ENCODE data around the gene FOXJ2.
"Not testable (repeated sequence)": the region's sequence is repeated elsewhere in the genome, so short reads cannot be mapped to it uniquely, and the experiment has no call there.

Gene FOXJ2

GRCh38 chr12:8031017-8031416, 1.5 kb upstream of the FOXJ2 start:
- DNase-seq, result not testable (repeated sequence)

- no peak for DNase-seq
These were observed 659 bp upstream of the FOXJ2 start for GRCh38 chr12:8031872-8032241.

- DNase-seq, result peak; percentile 44
These were observed 883 bp downstream of the FOXJ2 start for GRCh38 chr12:8033153-8034044.

DNA sequence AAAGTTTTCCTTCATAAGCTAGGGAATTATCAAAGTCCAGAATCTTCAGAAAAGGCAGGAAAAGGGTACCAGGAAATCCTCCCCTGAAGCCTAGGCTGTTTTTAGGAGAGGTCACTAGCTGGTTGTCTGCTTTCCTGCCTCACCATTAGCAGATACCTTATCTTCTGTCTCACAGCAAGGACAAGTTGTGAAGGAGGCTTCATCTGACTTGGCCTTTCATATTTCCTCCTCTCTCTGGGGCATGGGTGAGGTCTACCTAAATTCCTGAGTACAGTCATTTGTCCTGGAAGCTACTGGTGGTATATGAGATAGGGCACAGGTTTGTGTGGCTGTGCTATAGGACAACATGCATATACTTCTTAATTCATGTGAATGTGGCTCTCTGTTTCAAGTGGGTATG, 2.3 kb downstream of the FOXJ2 start:
- no peak for DNase-seq

DNA sequence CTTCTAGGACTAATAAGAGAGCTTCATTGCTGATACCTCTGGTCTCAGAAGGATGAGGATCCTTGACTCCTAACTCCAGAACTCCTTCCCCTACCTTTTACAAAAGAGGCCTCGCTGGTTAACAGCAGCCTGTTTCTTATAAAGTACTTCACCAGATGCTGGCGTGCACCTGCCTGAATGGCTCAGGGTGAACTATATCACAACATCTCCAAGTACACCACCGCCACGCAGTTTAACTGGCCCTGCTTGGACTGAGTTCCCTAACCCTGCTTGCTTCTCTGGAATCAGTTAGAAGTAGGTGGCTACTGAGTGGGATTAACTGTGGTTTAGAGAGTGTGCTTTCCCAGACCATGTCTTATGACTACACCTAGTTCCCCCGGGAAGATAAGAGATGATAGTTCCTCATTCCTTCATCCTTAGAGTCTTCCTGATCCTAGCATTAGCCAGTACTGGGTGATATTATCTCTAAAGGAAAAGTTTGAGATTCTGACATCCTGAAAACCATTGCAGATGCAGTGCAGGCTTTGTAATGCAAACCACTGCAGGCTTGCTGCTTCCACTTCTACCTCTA, 3.0 kb downstream of the FOXJ2 start:
- no peak for DNase-seq

DNA sequence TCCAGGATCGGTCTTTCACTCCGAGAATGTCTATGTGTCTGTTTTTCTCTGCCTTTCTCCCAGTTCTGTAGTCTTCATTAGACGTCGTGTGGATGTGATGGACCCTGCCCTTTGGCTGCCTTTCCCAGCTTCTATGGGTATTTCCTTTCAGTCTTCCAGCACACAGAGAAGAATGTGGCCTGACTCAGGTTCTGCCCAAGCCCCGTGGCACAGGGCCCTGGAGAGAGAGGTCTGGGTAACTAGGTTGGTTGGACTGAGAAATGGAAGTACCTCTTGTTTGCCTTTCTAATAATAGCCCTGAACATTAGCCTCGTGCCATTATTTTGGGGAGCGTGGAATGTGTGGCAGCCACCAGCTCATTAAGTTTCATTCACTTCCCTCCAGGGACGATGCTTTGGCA, 3.8 kb downstream of the FOXJ2 start:
- DNase-seq, result no peak

GRCh38 chr12:8037046-8037663, 4.6 kb downstream of the FOXJ2 start:
- DNase-seq, result no peak

GRCh38 chr12:8037947-8038346, 5.4 kb downstream of the FOXJ2 start:
- DNase-seq, result no peak

DNA sequence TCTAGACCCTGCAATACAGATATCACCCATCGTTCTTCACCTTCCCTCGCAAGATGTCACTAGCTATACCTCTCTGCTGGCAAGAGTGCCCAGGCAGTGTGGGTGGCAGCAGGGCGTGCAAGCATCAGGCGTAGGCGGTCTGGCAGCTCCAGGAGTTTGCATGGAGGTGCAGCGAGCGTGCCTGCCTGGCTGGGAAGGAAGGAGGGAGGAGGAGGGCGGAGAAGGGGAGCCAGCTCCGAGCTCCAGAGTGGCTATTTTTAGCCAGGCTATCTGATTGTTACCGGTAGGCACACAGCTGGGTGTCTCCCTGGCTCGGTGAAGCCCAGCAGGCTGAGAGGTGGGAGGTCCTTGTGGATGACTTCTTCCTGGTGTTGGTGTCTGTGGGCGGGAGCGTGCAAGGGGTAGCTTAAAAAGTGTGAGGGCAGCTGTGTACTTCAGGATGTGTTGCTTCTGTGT, 6.2 kb downstream of the FOXJ2 start:
- no peak for DNase-seq

- no peak for DNase-seq
These were observed 8.3 kb downstream of the FOXJ2 start for GRCh38 chr12:8040791-8041190.

DNA sequence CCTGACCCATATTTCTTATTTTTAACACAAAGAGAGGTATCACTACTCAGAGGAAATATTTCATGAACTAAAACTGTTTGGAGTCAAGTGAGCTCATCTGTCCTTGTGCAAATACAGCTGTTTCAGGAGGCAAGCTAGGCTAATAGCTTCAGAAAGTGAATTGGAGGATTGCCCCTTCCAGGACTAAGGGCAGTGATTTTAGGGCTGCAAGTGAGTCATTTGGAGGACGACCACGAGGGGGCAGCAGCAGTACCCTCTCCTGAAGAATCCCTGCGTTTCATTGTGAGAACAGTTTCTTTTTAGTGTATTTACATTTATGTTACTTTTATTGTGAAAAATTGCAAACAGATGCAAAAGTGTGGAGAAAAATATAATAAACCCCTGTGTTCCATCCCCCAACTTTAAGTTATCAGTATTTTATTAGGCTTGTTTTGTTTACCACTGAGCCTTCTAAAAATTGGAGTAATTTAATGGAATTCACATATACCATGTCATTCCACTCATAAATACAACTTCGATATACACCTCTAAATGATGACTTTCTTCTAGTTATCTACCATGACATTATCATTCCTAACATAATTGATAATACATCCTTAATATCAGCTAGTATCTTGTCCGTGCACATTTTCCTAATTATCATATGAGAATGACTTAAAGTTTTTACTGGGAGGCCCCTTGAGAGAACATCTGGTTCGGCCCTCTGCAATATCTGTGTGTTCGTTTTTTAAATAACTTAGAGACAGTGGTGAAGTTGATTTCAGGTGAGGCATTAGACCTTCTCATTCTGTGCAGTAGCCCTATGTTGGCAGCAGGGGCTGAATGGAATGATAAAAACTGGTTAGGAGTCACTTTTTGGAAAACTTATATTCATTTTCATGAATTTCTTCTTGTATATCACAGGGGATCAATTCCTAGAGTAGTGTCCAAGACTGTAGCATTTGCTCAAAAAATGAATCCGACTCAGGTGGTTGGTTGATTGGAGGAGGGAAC, 13.7 kb downstream of the FOXJ2 start:
- DNase-seq, result peak; percentile 84

DNA sequence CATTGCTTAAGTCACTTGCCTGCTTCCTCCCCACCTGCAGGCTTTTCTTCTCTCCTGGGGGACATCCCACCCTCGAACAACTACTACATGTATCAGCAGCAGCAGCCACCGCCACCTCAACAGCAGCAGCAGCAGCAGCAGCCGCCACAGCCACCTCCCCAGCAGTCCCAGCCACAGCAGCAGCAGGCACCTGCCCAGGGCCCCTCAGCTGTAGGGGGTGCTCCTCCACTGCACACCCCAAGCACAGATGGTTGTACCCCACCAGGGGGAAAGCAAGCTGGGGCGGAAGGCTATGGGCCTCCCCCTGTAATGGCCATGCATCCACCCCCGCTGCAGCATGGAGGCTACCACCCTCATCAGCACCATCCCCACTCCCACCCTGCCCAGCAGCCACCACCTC, 15.3 kb downstream of the FOXJ2 start:
- no peak for DNase-seq

GRCh38 chr12:8048906-8049305, 16.4 kb downstream of the FOXJ2 start:
- no peak for DNase-seq

DNA sequence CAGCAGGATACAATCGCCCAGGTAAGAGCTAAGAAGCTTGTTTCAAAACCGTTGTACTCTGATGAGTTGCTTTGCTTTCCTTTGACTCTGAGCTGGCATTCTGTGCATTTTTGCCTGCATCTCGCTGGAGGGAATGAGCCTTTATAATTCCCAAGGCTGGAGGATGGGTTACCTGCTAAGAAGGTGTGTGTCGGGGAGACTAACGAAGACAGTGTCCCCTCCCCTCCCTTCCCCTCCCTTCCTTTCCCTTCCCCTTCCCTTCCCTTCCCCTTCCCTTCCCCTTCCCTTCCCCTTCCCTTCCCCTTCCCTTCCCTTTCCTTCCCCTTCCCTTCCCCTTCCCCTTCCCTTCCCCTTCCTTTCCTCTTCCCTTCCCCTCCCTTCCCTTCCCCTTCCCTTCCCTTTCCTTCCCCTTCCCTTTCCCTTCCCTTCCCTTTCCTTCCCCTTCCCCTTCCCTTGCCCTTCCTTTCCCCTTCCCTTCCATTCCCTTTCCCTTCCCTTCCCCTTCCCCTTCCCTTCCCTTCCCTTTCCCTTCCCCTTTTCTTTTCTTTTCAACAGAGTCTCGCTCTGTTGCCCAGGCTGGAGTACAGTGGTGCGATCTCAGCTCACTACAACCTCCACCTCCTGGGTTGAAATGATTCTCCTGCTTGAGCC, 18.2 kb downstream of the FOXJ2 start:
- no peak for DNase-seq

DNA sequence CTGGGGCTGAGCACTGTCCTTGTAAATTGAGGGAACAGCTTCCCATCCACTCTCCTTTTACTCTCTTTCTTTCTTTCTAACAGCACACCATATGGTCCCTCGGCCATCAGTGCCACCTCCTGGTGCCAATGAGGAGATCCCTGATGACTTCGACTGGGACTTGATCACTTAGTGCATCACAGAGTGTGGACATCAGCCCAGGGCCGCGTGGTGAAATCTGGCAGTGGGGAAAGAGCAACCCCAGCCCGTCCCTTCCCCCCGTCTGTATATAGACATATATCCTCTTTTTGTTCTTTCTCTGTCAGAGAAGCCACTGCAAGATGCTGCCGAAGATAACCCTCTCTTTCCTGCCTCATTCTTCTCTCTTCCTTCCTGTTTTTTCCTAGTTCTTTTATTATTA, 20.2 kb downstream of the FOXJ2 start:
- DNase-seq, result no peak

- DNase-seq, result no peak
These were observed 22.3 kb downstream of the FOXJ2 start for GRCh38 chr12:8054816-8055215.

- no peak for DNase-seq
These were observed 24.8 kb downstream of the FOXJ2 start for GRCh38 chr12:8057306-8057705.

GRCh38 chr12:8057839-8058238, 25.3 kb downstream of the FOXJ2 start:
- no peak for DNase-seq

DNA sequence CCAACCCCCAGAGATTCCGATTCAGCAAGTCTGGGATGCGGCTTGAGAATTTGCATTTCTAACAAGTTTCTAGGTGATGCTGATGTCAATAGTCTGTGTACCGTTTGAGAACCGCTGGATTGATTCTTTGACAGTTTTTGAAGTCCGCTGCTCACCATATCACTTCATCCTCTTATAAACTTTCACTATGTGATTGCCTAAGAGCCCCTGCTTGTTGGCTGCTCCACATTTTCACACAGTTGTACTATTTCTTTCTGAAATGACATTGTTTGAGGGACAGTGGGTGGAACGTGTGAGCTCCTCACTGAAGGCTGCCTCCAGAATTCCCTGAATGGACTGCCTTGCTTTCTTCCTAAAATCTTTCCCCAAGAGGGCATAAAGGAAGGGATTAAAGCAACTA, 26.0 kb downstream of the FOXJ2 start:
- no peak for DNase-seq

GRCh38 chr12:8064131-8064530, 31.6 kb downstream of the FOXJ2 start:
- no peak for DNase-seq

DNA sequence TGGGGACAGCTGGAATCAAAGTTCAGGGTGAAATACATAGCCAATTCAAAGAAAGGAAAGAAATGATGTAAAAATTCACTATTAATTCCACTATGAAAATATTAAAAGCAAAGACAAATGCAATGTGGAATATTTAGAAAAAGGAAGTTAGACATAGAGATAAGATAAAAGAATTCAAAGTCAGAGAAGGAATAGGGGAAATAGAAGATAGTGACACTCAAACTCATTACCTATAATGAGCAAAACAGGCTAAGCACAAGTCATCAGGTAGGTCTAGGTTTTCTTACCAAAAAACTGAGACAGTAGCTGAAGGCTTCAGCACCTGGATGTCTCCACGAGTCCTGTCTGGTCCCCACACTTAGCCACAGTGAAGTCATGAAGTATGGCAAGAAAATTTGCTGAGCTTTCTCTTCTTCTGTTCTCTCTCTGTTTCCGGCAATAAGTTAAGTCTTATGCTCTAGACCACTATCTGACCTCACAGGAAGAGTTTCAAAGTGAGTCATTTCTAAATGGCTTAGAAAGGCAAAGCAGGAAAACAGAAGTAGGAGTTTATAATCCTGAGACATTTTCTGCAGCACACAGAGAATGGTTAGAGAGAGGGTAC, 33.6 kb downstream of the FOXJ2 start, which contains the start of gene C3AR1:
Gene C3AR1 (minus strand): TSS at position 369 of the 604 bp plus-strand sequence. CDS start 6,174 bp downstream, outside the sequence.
- no peak for DNase-seq

DNA sequence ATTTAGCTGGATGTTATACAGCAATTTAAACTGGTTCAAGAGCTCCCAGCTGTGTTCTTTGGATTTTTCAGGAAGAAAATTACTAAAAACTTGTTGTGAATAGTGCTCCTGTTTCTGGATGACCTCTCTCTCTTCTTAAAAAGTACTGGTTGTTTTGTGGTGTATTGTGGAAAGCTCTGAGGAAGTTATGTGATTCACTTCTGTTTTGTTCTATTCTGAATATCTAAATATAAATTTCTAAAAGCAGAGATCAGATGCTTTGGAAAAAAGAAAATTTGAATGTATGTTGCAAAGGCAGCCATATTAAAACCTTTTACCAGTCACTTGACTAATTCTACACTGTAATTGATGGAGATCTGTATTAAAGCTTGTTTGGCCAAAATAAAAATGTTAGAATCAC, 37.1 kb downstream of the FOXJ2 start:
- no peak for DNase-seq
